ENCODE results near the gene CX3CR1. TPM values are rescaled to one million over a fixed set of nuclear protein-coding genes. Genes with fewer than 3 reads are reported as not detected.

CX3CR1 gene
- total and polyA plus RNA-seq, 2 of the 4 experiments (the other 2 are of a cell fraction), result not detected

DNA sequence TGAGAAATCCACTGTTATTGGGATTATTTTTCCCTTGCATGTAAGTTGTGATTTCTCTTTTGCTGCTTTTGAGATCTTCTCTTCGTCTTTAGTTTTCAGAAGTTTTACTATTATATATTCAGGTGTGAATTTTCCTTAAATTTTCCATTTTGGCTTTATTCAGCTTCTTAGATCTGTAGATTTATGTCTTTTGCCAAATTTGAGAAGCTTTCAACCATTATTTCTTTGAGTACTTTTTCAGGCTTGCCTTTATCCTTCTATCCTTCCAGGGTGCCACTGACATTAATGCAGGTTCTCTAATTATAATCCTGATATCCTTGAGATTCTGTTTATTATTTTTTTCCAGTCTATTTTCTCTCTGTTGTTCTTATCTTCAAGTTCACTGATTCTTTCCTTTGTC, 49.4 kb downstream of the CX3CR1 start:
- Histone ChIP-seq H3K4me2 (ENCODE audit: low read depth, low read length) (no peak overlapping the region), H3K4me3 (ENCODE audit: insufficient read depth, low read depth, low read length) (no peak overlapping the region), H3K23ac (ENCODE audit: low read depth, low read length) (no peak overlapping the region), H3K27me3 (ENCODE audit: control insufficient read depth, insufficient read depth, low read length) (peaks cover 14% of the 10 kb centered on the region), H3K79me1 (ENCODE audit: low read depth in 1 of 2, low read length in 2 of 2) (no peaks in the 10 kb centered on the region), H3K4ac (ENCODE audit: low read depth, low read length) (no peak overlapping the region), H3K56ac (ENCODE audit: extremely low read depth, insufficient read depth, low read length) (no peak overlapping the region), H4K5ac (ENCODE audit: low read depth, low read length) (no peak overlapping the region), H3K9me3 (ENCODE audit: control insufficient read depth, insufficient read depth, low read length) (no peaks in the 10 kb centered on the region), H2BK15ac (ENCODE audit: low read depth, low read length) (no peak overlapping the region), H4K8ac (ENCODE audit: low read depth in 2 of 2, low read length in 2 of 2) (no peak overlapping the region), H3K9me1 (ENCODE audit: insufficient read depth, low read length) (no peaks in the 10 kb centered on the region), H3K9ac (ENCODE audit: low read depth, low read length) (no peak overlapping the region), H3K27ac (ENCODE audit: insufficient read depth, low read length) (no peak overlapping the region), H2AK5ac (ENCODE audit: low read depth, low read length) (no peak overlapping the region), H4K20me1 (ENCODE audit: insufficient read depth, low read length) (no peaks in the 10 kb centered on the region), H2BK20ac (ENCODE audit: low read depth, low read length) (no peak overlapping the region), H2BK5ac (ENCODE audit: low read depth, low read length, poor library complexity, severe bottlenecking) (no peak overlapping the region), H4K91ac (ENCODE audit: insufficient read depth, low read depth, low read length) (no peak overlapping the region), H2AFZ (replicated peaks; ENCODE audit: low read length, poor library complexity) (no peak overlapping the region), H3K4me1 (ENCODE audit: control insufficient read depth, insufficient read depth, low read length) (no peaks in the 10 kb centered on the region), H3K18ac (ENCODE audit: low read depth, low read length) (no peak overlapping the region), H3K36me3 (ENCODE audit: control insufficient read depth, insufficient read depth, low read length) (no peaks in the 10 kb centered on the region), H3K14ac (replicated peaks; ENCODE audit: low read depth, low read length) (no peak overlapping the region), H2BK120ac (ENCODE audit: low read depth, low read length) (no peak overlapping the region), H2AK9ac (replicated peaks; ENCODE audit: low read depth, low read length, poor library complexity) (no peak overlapping the region)
- POLR2A ChIA-PET (ENCODE audit: unreplicated experiment), result no interaction called here
- no CpG with 5 or more reads among the region's 1 CpG for WGBS, 2 experiments (ENCODE audit: extremely low coverage in 2 of 2, insufficient read length in 1 of 2)
- intact Hi-C loops (cut with micrococcal nuclease), result no loop called here
- CTCF ChIA-PET, result no interaction called here
- dilution Hi-C loops (cut with HindIII; ENCODE audit: low sequenced_read_pairs, unreplicated experiment), result no loop called here
- TF ChIP-seq CHD1 (IDR thresholded peaks at IDR 0.05; ENCODE audit: low read depth, low read length) (no peak), RAD21 (IDR thresholded peaks at IDR 0.05; ENCODE audit: low read length) (no peak)
- TF ChIP-seq, protein P1, sequence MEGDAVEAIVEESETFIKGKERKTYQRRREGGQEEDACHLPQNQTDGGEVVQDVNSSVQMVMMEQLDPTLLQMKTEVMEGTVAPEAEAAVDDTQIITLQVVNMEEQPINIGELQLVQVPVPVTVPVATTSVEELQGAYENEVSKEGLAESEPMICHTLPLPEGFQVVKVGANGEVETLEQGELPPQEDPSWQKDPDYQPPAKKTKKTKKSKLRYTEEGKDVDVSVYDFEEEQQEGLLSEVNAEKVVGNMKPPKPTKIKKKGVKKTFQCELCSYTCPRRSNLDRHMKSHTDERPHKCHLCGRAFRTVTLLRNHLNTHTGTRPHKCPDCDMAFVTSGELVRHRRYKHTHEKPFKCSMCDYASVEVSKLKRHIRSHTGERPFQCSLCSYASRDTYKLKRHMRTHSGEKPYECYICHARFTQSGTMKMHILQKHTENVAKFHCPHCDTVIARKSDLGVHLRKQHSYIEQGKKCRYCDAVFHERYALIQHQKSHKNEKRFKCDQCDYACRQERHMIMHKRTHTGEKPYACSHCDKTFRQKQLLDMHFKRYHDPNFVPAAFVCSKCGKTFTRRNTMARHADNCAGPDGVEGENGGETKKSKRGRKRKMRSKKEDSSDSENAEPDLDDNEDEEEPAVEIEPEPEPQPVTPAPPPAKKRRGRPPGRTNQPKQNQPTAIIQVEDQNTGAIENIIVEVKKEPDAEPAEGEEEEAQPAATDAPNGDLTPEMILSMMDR (conservative IDR thresholded peaks at IDR 0.05; ENCODE audit: low read depth, low read length), result no peak
- in situ Hi-C loops (cut with MboI; ENCODE audit: low sequenced_read_pairs), result no loop called here
- DNase-seq, result no peak
- ATAC-seq (ENCODE audit: low read depth), result no peak
- no TSS peak for BruUV-seq (replicated peaks)
